ENCODE measurements around the gene TRDMT1. TPM values are rescaled to one million over a fixed set of nuclear protein-coding genes. Genes with fewer than 3 reads are reported as not detected.

Gene TRDMT1
- total RNA-seq, 1 donor from 2014 or later, result 14.4 TPM

DNA sequence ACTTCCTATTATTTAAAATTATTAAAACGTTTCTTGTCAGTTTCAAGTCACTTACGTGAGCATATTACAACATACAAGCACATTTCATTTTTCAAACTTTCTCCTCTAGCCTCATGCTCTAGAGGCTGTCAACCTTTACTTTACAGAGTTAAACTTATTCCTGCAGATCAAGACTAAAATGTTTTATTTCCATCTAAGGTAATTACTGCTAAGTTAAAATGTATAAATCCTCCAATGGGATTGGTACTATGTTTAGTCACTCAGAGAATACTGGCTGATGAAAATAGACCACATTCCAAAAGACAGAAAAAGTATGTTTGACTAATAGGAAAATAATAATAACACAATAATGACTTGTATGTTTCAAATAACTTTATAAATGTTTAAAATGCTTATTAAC lies 8.4 kb upstream of the TRDMT1 start:
- DNase-seq, result no peak

GRCh38 chr10:17209302-17209701 lies 7.8 kb upstream of the TRDMT1 start:
- no peak for DNase-seq

DNA sequence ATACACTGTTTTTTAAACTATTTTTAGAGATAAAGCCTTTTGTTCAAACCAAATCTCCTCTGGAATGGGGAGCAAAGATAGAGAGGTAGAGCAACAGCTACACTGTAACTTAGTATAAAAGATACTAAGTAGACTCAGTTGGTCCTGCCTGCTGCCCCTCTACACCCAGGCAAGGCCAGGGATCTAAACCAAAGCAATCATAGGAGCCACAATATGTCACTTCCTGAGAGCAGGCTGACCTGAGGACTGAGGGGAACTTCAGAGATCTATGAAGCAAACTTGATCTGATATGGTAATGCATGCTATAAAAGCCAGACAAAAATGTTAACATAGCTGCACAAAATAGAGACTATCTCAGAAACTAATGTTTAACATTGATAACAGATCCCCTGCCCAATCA lies 7.0 kb upstream of the TRDMT1 start:
- no peak for DNase-seq

DNA sequence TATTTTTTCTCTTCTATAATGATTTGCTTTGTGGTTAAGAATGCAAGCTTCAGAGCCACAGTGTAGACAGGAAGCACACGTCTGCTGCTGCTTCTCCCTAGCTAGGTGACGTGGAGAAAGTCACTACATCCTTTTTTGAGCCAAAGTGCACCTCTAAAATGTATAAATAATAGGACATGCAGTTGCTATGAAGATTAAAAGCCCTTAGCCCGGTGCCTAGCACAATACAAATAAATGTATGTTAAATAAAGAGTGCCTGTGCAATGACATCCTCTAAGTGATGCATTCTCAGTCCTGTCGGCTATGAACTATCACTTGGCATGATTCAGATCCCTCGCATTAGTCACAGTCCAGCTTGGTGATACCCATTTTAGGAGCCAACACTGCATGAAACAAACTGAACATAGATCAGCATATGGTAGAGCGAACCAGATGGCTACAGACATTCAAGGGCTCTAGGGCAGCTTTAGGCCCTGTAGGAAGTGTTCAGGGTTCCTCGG lies 4.8 kb upstream of the TRDMT1 start:
- no peak for DNase-seq

DNA sequence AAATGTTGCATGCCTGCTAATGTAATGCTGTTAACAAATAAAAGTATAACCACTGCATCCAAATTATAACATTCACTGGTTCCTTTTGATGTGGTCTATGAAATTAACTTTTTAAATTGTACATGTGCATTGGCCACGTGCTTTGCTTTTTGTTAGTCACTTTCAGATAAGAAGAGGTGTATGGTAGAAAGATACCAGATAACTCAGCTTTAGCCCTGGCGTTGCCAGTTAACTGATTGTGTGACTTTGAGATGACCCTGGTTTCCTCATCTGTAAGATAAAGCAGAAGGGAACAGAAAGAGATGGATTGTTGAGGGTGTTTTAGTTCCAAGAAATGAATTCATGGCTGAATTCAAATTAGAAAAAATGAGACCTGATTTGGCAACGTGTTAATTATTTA lies 1.9 kb upstream of the TRDMT1 start:
- DNase-seq, result no peak

DNA sequence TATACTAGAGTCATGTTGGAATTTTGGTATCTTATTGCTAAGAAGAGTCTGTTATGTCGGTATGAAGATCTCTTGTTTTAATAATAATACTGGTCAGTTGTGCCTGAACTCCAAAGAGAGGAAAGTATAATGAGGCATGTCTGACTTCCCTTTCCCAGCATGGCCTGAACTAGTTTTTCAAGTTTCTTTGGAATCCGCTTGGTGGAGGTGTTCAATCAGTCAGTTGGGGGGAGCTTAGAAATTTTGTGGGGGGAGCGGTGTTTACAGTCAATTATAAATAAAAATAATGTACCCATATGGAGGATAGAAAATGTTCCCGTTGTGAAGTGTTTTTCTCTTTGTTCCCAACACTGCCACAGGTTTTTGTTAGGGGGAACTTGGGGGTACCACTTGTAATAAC lies 1.5 kb upstream of the TRDMT1 start:
- DNase-seq, result no peak

DNA sequence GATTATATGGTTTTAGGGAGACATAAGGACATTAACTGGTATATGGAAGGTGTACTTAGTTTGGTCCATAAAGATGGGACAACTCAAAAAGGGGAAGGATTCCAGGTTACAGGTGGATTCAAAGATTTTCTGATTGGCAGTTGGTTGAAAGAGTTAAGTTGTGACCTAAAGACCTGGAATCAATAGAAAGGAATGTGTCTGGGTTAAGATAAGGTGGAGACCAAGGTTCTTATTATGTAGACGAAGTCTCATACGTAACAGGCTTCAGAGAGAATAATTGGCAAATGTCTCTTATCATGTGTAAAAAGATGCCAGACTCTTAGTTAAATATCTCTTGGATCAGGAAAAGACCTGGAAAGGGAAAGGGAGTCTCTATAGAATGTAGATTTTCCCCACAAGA lies 1.0 kb upstream of the TRDMT1 start:
- DNase-seq, result no peak

GRCh38 chr10:17201794-17202116 lies 283 bp upstream of the TRDMT1 start:
- no peak for DNase-seq

DNA sequence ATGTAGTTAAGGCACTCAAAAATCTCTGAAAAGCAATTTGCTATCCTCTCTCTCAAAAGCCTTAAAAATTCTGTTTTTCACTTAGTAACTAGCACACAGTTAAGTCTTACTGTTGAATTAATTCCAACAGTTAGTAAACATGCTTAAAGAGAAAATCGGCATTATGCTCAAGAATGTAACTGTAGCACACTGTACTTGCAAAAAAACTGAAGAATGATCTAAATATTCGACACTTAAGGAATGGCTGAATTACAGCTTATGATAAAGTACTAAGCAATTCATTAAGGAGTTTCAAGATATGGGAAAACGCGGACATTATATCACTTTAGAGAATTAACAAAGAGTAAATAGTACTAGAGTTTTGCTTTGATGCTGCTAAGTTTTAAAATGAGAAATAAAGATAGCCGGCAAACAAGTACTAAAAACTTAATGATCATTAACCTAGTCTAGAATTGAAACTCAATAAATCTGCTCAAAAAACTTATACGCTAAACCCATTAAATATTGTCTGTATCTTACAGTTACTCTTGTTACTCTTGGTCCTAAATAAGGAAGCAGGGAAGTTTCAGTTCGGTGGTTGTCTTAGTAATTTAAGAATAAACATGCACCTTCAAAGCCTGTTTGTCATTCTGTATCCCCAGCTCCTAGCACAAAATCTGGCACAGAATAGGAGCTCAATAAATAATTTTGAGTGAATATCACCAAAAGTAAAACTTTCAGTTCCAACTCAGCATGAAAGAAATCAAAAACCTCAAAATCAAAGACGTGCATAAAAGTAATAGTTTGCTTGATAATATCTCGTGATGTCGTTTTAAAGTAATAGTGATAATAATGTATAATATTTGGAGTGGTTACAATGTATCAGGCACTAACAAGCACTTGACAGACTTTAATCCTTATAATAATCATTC lies 1.2 kb downstream of the TRDMT1 start:
- DNase-seq, result peak; percentile 36

DNA sequence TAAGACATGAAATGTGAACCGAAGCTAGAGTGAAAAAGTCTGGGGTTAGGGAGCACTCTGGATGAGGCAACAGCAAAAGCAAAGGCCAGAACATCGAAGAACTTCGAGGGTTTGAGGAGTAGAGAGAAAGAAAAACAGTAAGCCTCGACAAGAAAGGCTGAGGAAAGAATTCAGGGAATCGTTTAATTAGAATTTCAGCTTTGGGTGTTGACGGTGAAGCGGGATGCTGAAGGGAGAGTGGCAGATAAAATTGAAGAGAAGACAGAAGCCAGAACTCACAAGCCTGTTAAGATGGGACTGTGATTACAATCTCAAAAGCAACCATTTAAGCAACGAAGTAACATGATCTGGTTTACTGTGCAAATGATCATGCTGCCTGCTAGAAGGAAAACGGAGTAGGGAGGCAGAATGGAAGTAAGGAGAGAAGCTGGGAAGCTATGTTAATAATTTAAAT lies 2.1 kb downstream of the TRDMT1 start:
- peak; percentile 59 for DNase-seq

GRCh38 chr10:17196573-17196972 lies 4.9 kb downstream of the TRDMT1 start:
- DNase-seq, result no peak

GRCh38 chr10:17196045-17196444 lies 5.4 kb downstream of the TRDMT1 start:
- no peak for DNase-seq

DNA sequence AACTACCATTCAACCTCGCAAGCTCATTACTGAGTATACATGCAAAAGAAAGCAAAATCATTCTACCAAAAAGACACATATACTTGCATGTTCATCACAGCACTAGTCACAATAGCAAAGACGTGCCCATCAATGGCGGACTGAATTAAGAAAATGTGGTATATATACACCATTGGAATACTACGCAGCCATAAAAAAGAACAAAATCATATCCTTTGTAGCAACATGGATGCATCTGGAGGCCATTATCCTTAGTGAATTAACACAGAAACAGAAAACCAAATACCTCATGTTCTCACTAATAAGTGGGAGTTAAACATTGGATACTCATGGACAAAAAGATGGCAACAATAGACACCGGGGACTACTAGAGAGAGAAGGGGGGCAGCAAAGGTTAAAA lies 6.4 kb downstream of the TRDMT1 start:
- no peak for DNase-seq

GRCh38 chr10:17190602-17191001 lies 10.9 kb downstream of the TRDMT1 start:
- no peak for DNase-seq

GRCh38 chr10:17188644-17189172 lies 12.8 kb downstream of the TRDMT1 start:
- no peak for DNase-seq

DNA sequence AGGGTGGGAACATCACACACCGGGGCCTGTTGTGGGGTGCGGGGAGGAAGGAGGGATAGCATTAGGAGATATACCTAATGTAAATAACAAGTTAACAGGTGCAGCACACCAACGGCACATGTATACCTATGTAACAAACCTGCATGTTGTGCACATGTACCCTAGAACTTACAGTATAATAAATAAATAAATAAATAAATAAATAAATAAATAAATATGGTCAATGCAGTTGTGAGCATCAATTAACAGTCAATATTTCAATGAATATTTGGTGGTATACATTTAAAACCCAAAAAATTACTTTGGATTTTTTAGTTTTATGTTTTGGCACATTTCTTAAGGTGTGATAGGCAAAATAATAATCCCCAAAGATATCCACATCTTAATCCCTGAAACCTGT lies 15.6 kb downstream of the TRDMT1 start:
- no peak for DNase-seq

DNA sequence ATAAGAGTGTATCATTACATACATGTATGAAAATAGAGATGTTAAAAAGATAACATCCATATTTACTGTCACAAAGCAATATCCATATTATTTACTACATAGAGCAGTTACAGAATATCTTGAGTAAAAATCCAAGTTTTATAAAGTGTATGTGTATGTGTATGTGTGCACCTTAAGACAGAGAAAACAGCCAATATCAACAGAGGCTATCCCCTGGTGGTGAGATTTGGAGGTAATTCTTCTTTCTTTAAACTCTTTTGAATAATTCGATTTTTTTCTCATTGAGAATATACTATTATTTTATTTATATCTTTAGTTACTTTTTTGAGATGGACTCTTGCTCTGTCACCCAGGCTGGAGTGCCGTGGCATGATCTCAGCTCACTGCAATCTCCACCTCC lies 18.4 kb downstream of the TRDMT1 start:
- no peak for DNase-seq

GRCh38 chr10:17181751-17182150 lies 19.7 kb downstream of the TRDMT1 start:
- peak; percentile 44 for DNase-seq

DNA sequence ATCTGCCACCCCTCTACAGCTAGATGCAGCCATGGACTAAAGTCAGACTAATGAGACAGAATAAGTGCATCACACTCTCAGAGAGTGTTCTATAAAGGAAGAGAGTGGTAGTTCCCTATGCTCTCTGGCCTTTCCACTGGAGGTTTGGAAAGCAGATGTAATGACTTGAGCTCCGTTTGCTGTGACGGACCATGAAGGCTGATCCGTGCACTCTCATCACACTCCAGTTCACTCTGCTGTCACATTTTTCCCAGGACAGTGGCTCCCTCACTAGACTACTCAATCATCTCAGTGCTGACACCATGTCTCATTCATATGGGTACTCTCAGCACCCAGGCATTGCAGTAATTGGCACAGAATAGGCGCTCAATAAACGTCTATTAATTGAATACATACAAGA lies 20.4 kb downstream of the TRDMT1 start:
- DNase-seq, result no peak

- DNase-seq, result no peak
These were observed 22.5 kb downstream of the TRDMT1 start for GRCh38 chr10:17179002-17179401.

DNA sequence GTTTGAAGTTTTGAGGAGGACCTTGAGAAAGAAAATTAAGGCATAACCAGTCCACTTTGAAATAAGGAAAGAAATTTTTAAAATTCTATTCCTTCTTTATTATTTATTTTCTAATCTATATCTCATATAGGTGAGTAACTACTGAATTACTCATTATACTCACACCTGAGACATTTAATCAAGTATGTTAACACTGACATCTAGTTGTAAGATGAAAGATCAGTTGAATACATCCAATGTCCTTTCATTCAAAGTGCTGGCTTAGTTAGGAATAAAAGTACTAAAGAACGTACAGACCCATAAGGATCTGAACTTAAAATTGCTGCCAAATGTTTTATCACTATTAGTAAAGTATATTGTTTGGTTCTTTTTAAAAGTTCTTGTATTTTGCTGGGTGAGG lies 23.5 kb downstream of the TRDMT1 start:
- no peak for DNase-seq

DNA sequence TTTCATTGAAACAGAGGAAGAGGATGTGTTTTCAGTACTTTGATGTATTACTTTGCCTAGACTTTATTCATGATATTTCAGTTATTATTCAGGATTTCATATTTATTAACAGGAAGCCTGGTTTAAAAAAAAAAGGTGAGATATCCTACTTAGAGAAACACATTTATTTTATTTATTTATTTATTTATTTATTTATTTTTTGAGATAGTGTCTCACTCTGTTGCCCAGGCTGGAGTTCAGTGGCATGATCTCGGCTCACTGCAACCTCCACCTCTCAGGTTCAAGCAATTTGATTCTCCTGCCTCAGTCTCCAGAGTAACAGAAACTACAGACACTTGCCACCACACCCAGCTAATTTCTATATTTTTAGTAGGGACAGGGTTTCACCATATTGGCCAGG lies 24.5 kb downstream of the TRDMT1 start:
- DNase-seq, result no peak

DNA sequence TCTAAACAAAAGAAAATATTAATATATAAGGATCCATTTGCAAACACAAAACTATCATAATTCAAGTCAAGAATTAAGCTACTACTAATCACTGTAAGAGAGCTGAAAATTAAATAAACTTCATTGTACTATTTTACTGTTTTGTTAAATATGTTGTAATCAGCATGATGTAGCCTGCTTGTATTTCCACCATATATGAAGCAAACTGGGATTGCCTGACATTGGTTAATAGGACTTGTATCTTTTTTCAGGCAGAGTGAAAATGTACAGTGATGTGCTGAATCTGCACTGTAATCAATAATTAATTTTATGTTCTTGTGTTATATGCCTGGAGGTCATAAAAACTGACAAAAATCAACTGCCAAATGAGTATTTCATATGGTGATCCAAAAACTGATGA lies 25.4 kb downstream of the TRDMT1 start:
- no peak for DNase-seq

DNA sequence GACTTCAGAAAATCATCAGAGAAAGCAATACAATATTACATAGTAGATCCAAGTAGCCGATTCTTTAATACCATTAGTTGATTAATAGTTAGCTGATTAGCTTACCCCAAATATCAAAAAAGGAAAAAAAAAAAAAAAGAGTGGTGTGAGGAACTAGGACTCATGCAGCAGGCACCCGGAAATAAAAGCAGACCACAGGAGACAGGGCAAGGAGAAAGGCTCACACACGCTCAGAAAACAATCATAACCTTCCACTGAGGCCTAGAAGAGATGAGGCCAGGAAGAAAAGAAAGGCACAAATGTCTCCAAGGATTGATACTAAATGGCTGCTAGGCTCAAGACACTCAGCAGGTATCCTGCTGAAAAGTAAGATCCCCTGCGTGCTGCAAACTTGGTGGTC lies 25.9 kb downstream of the TRDMT1 start:
- DNase-seq, result no peak
